ENCODE data around the gene FGFR1OP2.

The FGFR1OP2 gene

GRCh38 chr12:27003421-27004381, 65.4 kb downstream of the FGFR1OP2 start:
- no peak for DNase-seq (ENCODE audit: low read depth)

- DNase-seq (ENCODE audit: low read depth) = no peak
These were observed 67.2 kb downstream of the FGFR1OP2 start for GRCh38 chr12:27005495-27005894.

DNA sequence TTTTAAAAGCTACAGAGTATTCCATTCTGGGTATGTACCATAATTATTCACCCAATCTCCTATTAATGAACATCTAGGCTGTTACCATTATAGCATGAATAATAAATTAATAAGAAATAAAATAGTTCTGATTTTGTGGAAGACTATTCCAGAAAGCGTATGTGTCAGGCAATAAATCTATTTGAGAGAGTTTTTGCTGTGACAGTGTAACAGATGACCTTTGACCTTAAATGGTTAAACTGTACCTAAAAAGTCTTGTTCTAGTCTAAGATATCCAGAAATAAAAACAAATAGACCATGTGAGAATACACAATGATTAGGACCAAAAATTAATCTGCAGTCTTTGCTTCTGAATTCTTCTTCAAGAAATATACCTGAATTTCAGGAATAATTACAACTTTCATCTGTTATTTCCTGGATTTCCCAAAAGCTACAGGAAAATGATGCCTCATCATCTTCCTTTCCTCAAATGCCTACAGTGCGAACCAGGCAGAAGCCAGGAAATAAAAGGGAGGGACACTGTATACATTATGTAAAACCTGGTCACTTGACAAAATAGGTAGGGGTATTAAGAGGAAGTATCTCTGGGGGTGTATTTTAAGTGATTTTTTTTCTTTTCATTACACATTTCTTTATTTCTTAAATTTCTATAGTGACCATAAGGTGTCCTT, 68.7 kb downstream of the FGFR1OP2 start:
- DNase-seq (ENCODE audit: low read depth) = no peak

GRCh38 chr12:27008081-27008480, 69.8 kb downstream of the FGFR1OP2 start:
- no peak for DNase-seq (ENCODE audit: low read depth)

GRCh38 chr12:27009881-27010301, 71.6 kb downstream of the FGFR1OP2 start:
- DNase-seq (ENCODE audit: low read depth) = peak; percentile 31

- no peak for DNase-seq (ENCODE audit: low read depth)
These were observed 74.1 kb downstream of the FGFR1OP2 start for GRCh38 chr12:27012239-27012981.

GRCh38 chr12:27012982-27013255, 74.6 kb downstream of the FGFR1OP2 start:
- DNase-seq (ENCODE audit: low read depth) = no peak

DNA sequence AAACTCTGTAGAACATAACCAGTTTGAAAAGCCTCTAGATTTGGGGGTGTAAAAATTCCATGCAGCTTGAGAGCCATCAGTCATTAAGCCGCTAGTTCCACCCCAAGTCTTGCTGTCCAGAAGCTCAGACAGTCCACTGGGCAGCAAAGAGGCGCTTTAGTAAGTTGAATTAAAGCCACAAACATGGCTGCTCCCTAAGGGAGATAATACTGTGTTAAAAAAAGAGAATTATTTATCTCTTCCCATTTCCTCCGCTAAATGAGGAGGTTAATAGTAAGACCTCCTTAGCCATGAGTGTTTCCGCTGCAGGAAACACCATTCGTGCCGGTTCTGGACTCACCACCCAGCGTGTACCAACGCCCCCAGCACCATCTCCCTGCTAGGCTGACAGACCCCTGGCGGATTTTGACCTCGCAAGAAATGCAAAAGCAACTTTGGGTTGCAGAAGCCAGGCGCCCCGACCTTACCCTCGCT, 75.4 kb downstream of the FGFR1OP2 start:
- peak; percentile 44 for DNase-seq (ENCODE audit: low read depth)

DNA sequence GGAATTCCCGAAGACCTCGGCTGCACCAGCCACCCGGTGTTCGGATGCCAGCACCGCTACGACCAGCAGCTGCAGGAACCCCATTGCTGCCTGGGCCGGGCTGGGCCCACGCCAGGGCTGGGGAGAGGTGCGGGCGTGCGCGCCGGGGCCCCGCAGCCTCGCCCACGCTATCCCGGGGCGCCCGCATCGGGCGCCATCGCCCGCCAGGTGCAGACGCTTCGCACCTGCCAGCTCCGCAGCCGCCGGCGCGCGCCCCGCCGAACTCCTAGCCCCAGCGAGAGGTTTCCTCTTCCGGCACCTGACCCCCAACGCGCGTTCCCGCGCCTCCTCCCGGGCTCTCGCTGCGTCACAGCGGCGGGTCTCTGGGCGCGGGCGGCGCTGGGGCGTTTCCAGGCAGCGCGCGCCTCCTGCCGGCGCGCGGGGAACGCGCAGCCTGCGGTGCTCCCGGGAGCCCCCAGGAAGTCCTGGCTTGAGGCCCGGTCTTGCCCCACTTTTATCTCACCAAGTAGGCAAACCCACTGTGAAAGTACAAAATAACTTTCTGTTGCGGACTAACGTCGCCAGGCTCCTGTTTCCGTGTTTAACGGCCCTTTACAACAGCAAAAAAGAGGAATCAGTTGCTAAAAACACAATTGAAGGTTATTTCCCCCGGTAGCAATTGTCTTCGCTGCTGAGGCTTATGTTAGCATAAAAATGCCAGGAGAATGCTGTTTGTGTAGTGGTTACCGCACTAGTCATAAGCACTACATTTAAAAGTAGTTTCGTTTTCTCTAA, 76.0 kb downstream of the FGFR1OP2 start, which contains the start of gene TM7SF3:
TSS of gene TM7SF3 (minus strand) at position 300 of the 774 bp plus-strand sequence. CDS start at position 84, 216 bp downstream.
- DNase-seq (ENCODE audit: low read depth) = peak; percentile 85

DNA sequence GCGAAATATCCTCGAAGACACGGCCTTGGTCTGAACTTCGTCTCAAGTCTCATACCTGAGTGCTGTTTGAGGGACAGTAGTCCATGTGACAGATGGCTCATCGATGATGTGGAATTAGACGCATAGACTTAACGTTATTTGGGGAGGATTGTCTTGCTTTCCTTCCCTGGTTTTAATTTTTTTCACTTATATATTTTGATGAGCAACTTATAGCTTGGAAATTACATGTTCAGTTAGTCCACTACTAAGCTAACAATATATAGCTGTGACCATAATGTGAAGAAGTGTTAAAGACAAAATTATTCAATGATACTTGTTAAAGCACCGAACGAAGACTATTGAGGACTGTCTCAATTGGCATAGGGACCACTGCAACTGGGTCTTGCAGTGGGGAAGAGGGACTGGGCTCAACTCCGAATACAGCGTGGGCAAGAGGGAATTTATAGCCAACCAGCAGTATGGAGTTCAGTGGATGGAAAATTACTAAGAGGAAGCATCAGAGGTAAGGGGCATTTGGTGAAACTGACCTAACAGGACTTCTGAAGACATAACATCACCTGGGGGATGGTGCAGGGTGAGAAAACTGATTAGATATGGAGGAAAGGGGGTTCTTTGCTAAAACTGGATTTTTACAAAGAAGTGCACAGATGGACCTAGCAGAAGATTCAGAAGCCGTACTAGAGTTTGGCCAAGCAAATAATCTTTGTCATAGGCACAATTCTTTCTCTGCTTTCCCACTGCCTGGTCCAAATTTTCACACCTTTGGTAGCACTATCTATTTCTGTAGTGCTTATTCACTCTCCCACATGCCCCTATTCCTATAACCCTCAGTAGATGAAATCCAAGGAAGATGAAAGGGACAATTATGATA, 76.8 kb downstream of the FGFR1OP2 start:
- DNase-seq (ENCODE audit: low read depth) = no peak

GRCh38 chr12:27015730-27016076, 77.4 kb downstream of the FGFR1OP2 start:
- peak; percentile 41 for DNase-seq (ENCODE audit: low read depth)
